Uterus (tissue), 4 donors: ENCODE results near the gene SPATA6. TPM values are rescaled to one million over a fixed set of nuclear protein-coding genes. Genes with fewer than 3 reads are reported as not detected.
A peak's percentile ranks its signal among the peaks of the same experiment; 100 is the strongest.

Source experiments
- DNase-seq, 2 donors: peaks; one replicate each; pipeline ENCODE4 v3.0.0-alpha.2; 2019 to 2020
- H3K27ac ChIP-seq, 2 donors: fragments of 200-600 bp; sonication (generic); 1 replicate in 1 of 2; 2 replicates in 1 of 2; pipeline ENCODE4 v1.5.1; 2016 to 2018
- H3K27me3 ChIP-seq, 2 donors: fragments of 200-600 bp; sonication (generic); one replicate each; pipeline ENCODE4 v1.5.1; 2018 to 2019; ENCODE audit warnings: control low read depth in 1 of 2
- H3K36me3 ChIP-seq, 2 donors: fragments of 200-600 bp; sonication (generic); one replicate each; pipeline ENCODE4 v1.5.1; 2019; ENCODE audit warnings: control low read depth in 1 of 2
- H3K4me1 ChIP-seq, 2 donors: fragments of 200-600 bp; sonication (generic); one replicate each; pipeline ENCODE4 v1.5.1; 2018 to 2019; ENCODE audit warnings: control low read depth in 1 of 2
- H3K4me3 ChIP-seq, 2 donors: fragments of 200-600 bp; sonication (generic); 1 replicate in 1 of 2; 2 replicates in 1 of 2; pipeline ENCODE4 v1.5.1; 2018 to 2019; ENCODE audit warnings: mild to moderate bottlenecking in 1 of 2
- H3K9me3 ChIP-seq, 2 donors: fragments of 200-600 bp; sonication (generic); one replicate each; pipeline ENCODE4 v1.5.1; 2019; ENCODE audit warnings: control low read depth in 1 of 2
- POLR2A ChIP-seq, 2 donors: fragments of 450-650 bp; IDR thresholded peaks; one replicate each; pipeline ENCODE4 v1.6.1; 2016; ENCODE audit warnings: antibody characterized with exemption in 2 of 2, mild to moderate bottlenecking in 1 of 2, moderate library complexity in 1 of 2
- intact Hi-C: fragments of 100-400 bp; cut with DNase I; formaldehyde crosslinking; loops from one replicate; pipeline ENCODE4 v1.15.1; 2023; ENCODE audit warnings: low total_unique reads
- total RNA-seq, 4 donors: library from RNA; depleted of rRNA in 3 of 4; stranded (reverse); fragments of >200 nt in 3 of 4; gene quantifications; one replicate each; pipeline versions ENCODE4 v1.1.0 to v1.2.4, GENCODE V29; 2014 to 2023
- TF ChIP-seq, protein P1 (sequence below), 4 experiments: fragments of 200-600 bp in 2 of 4; fragments of 450-650 bp in 2 of 4; sonication (generic) in 2 of 4; IDR thresholded peaks; one replicate each; pipeline ENCODE4 v1.5.1; 2016 to 2019; ENCODE audit warnings: antibody characterized with exemption in 4 of 4, mild to moderate bottlenecking in 2 of 4, moderate library complexity in 1 of 4
- donor health status: DM: yes; HTN: yes; CAD: no.

Gene SPATA6
- total RNA-seq, 4 donors from 2014 or later = 27.4 to 94.5 (median 46.0) TPM

DNA sequence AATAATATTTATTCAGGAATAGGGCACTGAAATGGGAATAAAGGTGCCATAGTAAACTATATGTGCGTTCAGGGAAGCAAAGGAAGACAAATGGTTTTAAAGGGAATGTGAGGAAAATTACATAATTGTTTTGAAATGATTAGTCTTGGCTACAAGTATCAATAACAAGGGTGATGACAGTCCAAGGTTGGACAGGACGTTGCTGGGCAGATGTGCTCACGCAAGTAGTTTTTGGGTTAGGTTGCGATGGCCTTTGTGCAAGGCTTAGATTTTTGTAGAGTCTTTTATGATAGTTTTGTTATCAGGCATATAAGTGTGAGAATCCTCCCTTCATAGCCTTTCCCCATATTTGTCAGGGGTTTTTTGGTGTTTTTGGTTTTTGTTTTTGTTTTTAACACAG is 57.0 kb downstream of the SPATA6 start:
- H3K4me3 ChIP-seq = no peak overlapping the region
- H3K36me3 ChIP-seq = peaks cover 0 to 6% of the 10 kb centered on the region in 2 donors
- H3K27ac ChIP-seq = no peak overlapping the region
- no peak for TF ChIP-seq POLR2A (IDR thresholded peaks at IDR 0.05)
- TF ChIP-seq, protein P1, sequence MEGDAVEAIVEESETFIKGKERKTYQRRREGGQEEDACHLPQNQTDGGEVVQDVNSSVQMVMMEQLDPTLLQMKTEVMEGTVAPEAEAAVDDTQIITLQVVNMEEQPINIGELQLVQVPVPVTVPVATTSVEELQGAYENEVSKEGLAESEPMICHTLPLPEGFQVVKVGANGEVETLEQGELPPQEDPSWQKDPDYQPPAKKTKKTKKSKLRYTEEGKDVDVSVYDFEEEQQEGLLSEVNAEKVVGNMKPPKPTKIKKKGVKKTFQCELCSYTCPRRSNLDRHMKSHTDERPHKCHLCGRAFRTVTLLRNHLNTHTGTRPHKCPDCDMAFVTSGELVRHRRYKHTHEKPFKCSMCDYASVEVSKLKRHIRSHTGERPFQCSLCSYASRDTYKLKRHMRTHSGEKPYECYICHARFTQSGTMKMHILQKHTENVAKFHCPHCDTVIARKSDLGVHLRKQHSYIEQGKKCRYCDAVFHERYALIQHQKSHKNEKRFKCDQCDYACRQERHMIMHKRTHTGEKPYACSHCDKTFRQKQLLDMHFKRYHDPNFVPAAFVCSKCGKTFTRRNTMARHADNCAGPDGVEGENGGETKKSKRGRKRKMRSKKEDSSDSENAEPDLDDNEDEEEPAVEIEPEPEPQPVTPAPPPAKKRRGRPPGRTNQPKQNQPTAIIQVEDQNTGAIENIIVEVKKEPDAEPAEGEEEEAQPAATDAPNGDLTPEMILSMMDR (IDR thresholded peaks at IDR 0.05) = no peak
- no peaks in the 10 kb centered on the region for H3K4me1 ChIP-seq
- H3K27me3 ChIP-seq = no peaks in the 10 kb centered on the region
- no peak for DNase-seq
- peaks cover 0 to 4% of the 10 kb centered on the region in 2 donors for H3K9me3 ChIP-seq
- intact Hi-C loops = no loop called here

DNA sequence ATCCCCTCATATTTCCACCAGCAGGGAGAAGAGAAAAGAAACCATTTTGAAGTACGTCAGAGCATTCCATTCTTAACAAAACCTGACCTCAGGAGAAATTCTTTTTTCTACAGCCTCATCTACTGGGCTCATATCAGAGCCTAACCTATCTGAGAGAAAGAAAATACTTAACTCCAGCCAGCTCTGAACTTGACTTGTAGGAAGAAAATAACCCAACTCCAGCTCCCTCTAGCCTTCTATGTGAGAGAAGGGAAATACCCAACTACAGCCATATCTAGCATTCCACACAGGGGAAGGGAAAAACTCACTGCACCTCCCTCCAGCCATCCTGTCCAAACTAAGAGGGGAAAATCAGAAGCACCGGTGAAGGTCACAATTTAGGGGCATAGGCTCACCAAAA is 57.7 kb downstream of the SPATA6 start:
- Histone ChIP-seq H3K4me1 (no peaks in the 10 kb centered on the region), H3K4me3 (no peak overlapping the region), H3K9me3 (peaks cover 0 to 4% of the 10 kb centered on the region in 2 donors), H3K27me3 (no peaks in the 10 kb centered on the region), H3K36me3 (peaks cover 0 to 4% of the 10 kb centered on the region in 2 donors), H3K27ac (no peak overlapping the region)
- DNase-seq = no peak
- TF ChIP-seq, protein P1 (IDR thresholded peaks at IDR 0.05) = no peak
- TF ChIP-seq POLR2A (IDR thresholded peaks at IDR 0.05) = no peak
- intact Hi-C loops = no loop called here

DNA sequence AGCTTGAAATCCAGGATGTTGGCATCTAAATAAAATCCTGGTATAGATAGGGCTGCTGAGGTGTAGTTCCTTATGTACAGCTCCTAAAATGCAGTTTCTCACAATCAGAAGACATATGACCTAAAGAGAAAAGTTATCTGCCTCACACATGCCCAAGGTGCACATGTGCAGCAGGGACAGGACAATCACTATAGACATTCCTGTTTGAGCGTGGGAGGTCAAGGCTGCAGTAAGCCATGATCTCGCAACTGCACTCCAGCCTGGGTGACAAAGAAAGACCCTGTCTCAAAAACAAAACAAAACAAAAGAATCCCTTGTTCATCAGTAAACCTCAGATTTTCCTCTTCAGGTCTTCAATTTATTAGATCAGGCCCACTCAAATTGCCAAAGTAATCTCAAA is 66.1 kb downstream of the SPATA6 start:
- DNase-seq = no peak
- Histone ChIP-seq H3K9me3 (no peaks in the 10 kb centered on the region), H3K4me3 (no peak overlapping the region), H3K36me3 (no peaks in the 10 kb centered on the region), H3K27me3 (no peaks in the 10 kb centered on the region), H3K27ac (no peak overlapping the region), H3K4me1 (no peaks in the 10 kb centered on the region)
- intact Hi-C loops = no loop called here
- TF ChIP-seq, protein P1 (IDR thresholded peaks at IDR 0.05) = no peak
- TF ChIP-seq POLR2A (IDR thresholded peaks at IDR 0.05) = no peak

DNA sequence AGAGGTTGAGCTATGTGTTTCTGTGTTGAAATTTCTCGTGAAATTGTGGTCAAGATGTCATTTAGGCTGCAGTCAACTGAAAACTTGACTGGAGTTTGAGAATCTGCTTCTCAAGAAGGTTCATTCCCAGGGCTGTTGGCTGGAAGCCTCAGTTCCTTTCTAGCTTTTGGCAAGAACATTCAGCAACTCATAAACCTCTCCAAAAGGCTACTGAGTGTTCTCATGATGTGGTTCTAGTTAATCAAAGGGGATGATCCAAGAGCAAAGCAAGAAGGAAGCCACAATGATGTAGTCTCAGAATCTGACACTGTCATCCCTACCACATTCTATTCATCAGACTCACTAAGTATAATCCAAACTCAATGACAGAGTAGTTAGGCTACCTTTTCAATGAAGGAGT is 66.6 kb downstream of the SPATA6 start:
- H3K27me3 ChIP-seq = no peaks in the 10 kb centered on the region
- H3K4me3 ChIP-seq = no peak overlapping the region
- H3K27ac ChIP-seq = no peak overlapping the region
- peak in 1 of 2 donors; percentile 34 for DNase-seq
- no peaks in the 10 kb centered on the region for H3K36me3 ChIP-seq
- TF ChIP-seq, protein P1 (IDR thresholded peaks at IDR 0.05) = no peak
- no peak for TF ChIP-seq POLR2A (IDR thresholded peaks at IDR 0.05)
- intact Hi-C loops = no loop called here
- H3K9me3 ChIP-seq = no peaks in the 10 kb centered on the region
- H3K4me1 ChIP-seq = no peaks in the 10 kb centered on the region

DNA sequence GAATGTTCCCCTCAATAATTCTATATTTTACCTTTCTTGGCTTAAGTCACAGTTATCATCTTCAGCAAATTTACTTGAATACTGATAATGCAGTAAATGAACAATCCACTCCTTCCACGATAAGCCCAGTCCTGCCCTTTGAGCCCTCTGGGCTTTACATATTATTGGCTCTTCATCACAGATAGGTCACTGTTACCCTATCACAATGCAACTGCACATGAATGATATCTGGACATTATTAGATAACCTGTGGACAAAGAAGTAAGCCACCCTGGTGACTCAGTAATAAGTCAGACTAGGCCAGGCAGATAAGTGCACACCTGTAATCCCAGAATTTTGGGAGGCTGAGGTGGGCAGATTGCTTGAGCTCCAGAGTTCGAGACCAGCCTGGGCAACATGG is 69.4 kb downstream of the SPATA6 start:
- no peak for DNase-seq
- H3K36me3 ChIP-seq = no peaks in the 10 kb centered on the region
- H3K4me3 ChIP-seq = no peak overlapping the region
- no peak overlapping the region for H3K27ac ChIP-seq
- H3K4me1 ChIP-seq = no peaks in the 10 kb centered on the region
- no peaks in the 10 kb centered on the region for H3K9me3 ChIP-seq
- TF ChIP-seq, protein P1 (IDR thresholded peaks at IDR 0.05) = no peak
- TF ChIP-seq POLR2A (IDR thresholded peaks at IDR 0.05) = no peak
- no peaks in the 10 kb centered on the region for H3K27me3 ChIP-seq
- intact Hi-C loops = no loop called here
